Esophagus muscularis mucosa (tissue), 4 donors: ENCODE measurements around the gene RALGAPB. TPM values are rescaled to one million over a fixed set of nuclear protein-coding genes. Genes with fewer than 3 reads are reported as not detected.
"Not testable (repeated sequence)": the region's sequence is repeated elsewhere in the genome, so short reads cannot be mapped to it uniquely, and the experiment has no call there.

Source experiments
- DNase-seq: peaks from one replicate; pipeline ENCODE4 v3.0.0-alpha.2; 2017; ENCODE audit errors: extremely low spot score
- H3K27ac ChIP-seq, 4 donors: fragments of 200-600 bp; sonication (generic); replicated peaks in 1 of 4; 1 replicate in 3 of 4; 2 replicates in 1 of 4; pipeline ENCODE4 v1.5.1; 2016 to 2019; ENCODE audit warnings: mild to moderate bottlenecking in 1 of 4
- H3K27me3 ChIP-seq, 4 donors: fragments of 200-600 bp; sonication (generic); one replicate each; pipeline versions ENCODE4 v1.5.1 to v1.6.0; 2016 to 2019
- H3K36me3 ChIP-seq, 4 donors: fragments of 200-600 bp; sonication (generic); one replicate each; pipeline ENCODE4 v1.5.1; 2016 to 2019
- H3K4me1 ChIP-seq, 4 donors: fragments of 200-600 bp; sonication (generic); one replicate each; pipeline ENCODE4 v1.5.1; 2016 to 2019
- H3K4me3 ChIP-seq, 4 donors: fragments of 200-600 bp; sonication (generic); 1 replicate in 2 of 4; 2 replicates in 2 of 4; pipeline ENCODE4 v1.5.1; 2016 to 2019; ENCODE audit warnings: mild to moderate bottlenecking in 4 of 4, moderate library complexity in 1 of 4
- H3K9me3 ChIP-seq, 4 donors: fragments of 200-600 bp; sonication (generic); 1 replicate in 3 of 4; 2 replicates in 1 of 4; pipeline ENCODE4 v1.5.1; 2016 to 2019
- CTCF ChIP-seq, 3 experiments: fragments of 200-600 bp in 2 of 3; fragments of 450-650 bp in 1 of 3; sonication (generic) in 2 of 3; IDR thresholded peaks; one replicate each; pipeline ENCODE4 v1.5.1; 2017 to 2019; ENCODE audit warnings: antibody characterized with exemption in 3 of 3, mild to moderate bottlenecking in 2 of 3, moderate library complexity in 1 of 3
- EP300 ChIP-seq: sonication (generic); formaldehyde crosslinking; IDR thresholded peaks from one replicate; pipeline ENCODE4 v1.6.1; 2017; ENCODE audit warnings: antibody characterized with exemption
- POLR2A ChIP-seq: fragments of 450-650 bp; IDR thresholded peaks from one replicate; pipeline ENCODE4 v1.6.1; 2017; ENCODE audit warnings: antibody characterized with exemption, moderate library complexity, mild to moderate bottlenecking, low read depth
- POLR2AphosphoS5 ChIP-seq, 2 donors: sonication (generic); formaldehyde crosslinking; IDR thresholded peaks; one replicate each; pipeline ENCODE4 v1.6.1; 2017; ENCODE audit warnings: antibody characterized with exemption in 2 of 2
- WGBS: methylation state at CpG from one replicate; pipeline ENCODE4 v1.1.5; 2018; 5-methylcytosine and 5-hydroxymethylcytosine counted together
- intact Hi-C: fragments of 100-400 bp; cut with DNase I; formaldehyde crosslinking; loops from one replicate; pipeline ENCODE4 v1.15.1; 2023
- total RNA-seq, 4 donors: library from RNA; depleted of rRNA; stranded (reverse); fragments of >200 nt; gene quantifications; one replicate each; pipeline versions ENCODE4 v1.1.0 to v1.2.1, GENCODE V29; 2016

The RALGAPB gene
- total RNA-seq, 4 donors from 2014 or later, result 31.5 to 37.4 (median 35.5) TPM

DNA sequence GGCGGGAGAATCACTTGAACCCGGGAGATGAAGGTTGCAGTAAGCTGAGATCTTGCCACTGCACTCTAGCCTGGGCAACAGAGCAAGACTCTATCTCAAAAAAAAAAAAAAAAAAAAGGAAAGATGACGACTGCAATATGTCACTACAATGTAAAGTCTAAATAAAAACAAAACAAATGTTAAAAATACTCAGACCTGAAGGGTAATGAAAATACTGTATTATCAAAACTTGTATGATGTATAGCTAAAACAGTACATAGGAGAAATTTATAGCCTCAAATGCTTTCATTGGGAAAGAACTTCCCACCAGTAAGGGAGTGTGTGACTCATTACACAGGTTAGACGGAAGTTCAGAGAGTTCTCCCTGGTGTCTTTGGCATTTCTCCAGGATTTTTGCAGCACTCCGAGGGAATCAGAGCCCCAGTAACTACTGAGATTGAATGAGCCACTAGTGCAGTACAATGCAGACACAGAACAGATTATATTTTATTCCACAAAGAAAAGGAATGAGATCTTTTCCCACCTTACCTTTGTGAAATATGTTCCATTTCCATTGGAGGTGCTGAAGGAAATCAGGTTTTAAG lies 12.5 kb upstream of the RALGAPB start:
- no peaks in the 10 kb centered on the region for H3K4me1 ChIP-seq
- H3K27ac ChIP-seq, result no peak overlapping the region
- no peak for DNase-seq
- 54% methylated on average over 5 of the region's 5 CpGs for WGBS
- no peaks in the 10 kb centered on the region for H3K9me3 ChIP-seq
- H3K36me3 ChIP-seq, result no peaks in the 10 kb centered on the region
- peaks cover 0 to 5% (median 0%) of the 10 kb centered on the region in 4 donors for H3K27me3 ChIP-seq
- intact Hi-C loops, result no loop called here
- no peak overlapping the region for H3K4me3 ChIP-seq
- TF ChIP-seq POLR2A (no peak), POLR2AphosphoS5 (IDR thresholded peaks at IDR 0.05) (no peak), CTCF (IDR thresholded peaks at IDR 0.05) (no peak), EP300 (no peak)

DNA sequence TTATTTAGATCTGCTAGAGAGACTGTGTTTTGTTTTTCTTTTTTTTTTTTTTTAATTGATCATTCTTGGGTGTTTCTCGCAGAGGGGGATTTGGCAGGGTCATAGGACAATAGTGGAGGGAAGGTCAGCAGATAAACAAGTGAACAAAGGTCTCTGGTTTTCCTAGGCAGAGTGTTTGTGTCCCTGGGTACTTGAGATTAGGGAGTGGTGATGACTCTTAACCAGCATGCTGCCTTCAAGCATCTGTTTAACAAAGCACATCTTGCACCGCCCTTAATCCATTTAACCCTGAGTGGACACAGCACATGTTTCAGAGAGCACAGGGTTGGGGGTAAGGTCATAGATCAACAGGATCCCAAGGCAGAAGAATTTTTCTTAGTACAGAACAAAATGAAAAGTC lies 12.0 kb upstream of the RALGAPB start:
- 60% methylated on average over 1 of the region's 2 CpGs for whole genome bisulfite sequencing
- intact Hi-C loops, H3K27ac ChIP-seq, H3K4me1 ChIP-seq, H3K9me3 ChIP-seq, H3K4me3 ChIP-seq, H3K36me3 ChIP-seq, DNase-seq, H3K27me3 ChIP-seq: not testable (repeated sequence)

DNA sequence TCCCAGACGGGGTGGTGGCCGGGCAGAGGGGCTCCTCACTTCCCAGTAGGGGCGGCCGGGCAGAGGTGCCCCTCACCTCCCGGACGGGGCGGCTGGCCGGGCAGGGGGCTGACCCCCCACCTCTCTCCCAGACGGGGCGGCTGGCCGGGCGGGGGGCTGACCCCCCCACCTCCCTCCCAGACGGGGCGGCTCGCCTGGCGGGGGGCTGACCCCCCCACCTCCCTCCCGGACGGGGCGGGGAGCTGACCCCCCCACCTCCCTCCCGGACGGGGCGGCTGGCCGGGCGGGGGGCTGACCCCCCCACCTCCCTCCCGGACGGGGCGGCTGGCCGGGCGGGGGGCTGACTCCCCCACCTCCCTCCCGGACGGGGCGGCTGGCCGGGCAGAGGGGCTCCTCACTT lies 11.5 kb upstream of the RALGAPB start:
- H3K9me3 ChIP-seq, DNase-seq, intact Hi-C loops, H3K27me3 ChIP-seq, H3K27ac ChIP-seq, H3K36me3 ChIP-seq, H3K4me1 ChIP-seq, H3K4me3 ChIP-seq: not testable (repeated sequence)
- WGBS, result no CpG with 5 or more reads among the region's 33 CpGs

GRCh38 chr20:38461569-38461968 lies 11.1 kb upstream of the RALGAPB start:
- H3K4me3 ChIP-seq, intact Hi-C loops, H3K27ac ChIP-seq, H3K27me3 ChIP-seq, DNase-seq, H3K36me3 ChIP-seq, H3K9me3 ChIP-seq, H3K4me1 ChIP-seq: not testable (repeated sequence)
- WGBS, result no CpG with 5 or more reads among the region's 30 CpGs

- Histone ChIP-seq H3K27me3 (no peaks in the 10 kb centered on the region), H3K4me1 (no peaks in the 10 kb centered on the region), H3K36me3 (no peaks in the 10 kb centered on the region), H3K9me3 (no peaks in the 10 kb centered on the region), H3K4me3 (no peak overlapping the region), H3K27ac (no peak overlapping the region)
- 49% methylated on average over 2 of the region's 2 CpGs for WGBS
- DNase-seq, result no peak
- no peak for TF ChIP-seq CTCF (IDR thresholded peaks at IDR 0.05)
- TF ChIP-seq EP300, result no peak
- no peak for TF ChIP-seq POLR2A
- no peak for TF ChIP-seq POLR2AphosphoS5 (IDR thresholded peaks at IDR 0.05)
- intact Hi-C loops, result no loop called here
Observed at GRCh38 chr20:38466171-38466570, 6.5 kb upstream of the RALGAPB start.

DNA sequence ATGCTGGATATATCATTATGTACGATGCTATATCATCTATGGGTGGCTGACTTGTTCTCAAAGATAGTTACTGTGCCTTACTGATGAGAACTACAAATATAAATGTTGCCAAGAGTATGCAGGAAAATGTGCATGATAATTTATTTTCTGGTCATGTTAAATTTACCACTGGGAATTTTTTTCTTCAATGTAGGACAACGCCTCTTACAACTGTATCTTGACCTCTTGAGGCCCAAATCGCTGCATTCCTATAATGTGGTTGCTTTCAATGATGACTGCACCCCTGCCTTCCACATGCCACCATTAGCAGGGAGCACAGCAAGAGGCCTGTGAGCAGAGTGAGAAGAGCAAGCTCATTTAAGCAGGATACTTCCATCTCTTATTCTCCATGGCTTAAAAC lies 5.7 kb upstream of the RALGAPB start:
- H3K4me3 ChIP-seq, result no peak overlapping the region
- intact Hi-C loops, result no loop called here
- H3K4me1 ChIP-seq, result peaks cover 1 to 6% (median 3%) of the 10 kb centered on the region in 4 donors
- H3K27me3 ChIP-seq, result no peaks in the 10 kb centered on the region
- WGBS, result 80% methylated on average over 3 of the region's 3 CpGs
- no peak overlapping the region for H3K27ac ChIP-seq
- no peaks in the 10 kb centered on the region for H3K9me3 ChIP-seq
- no peak for DNase-seq
- H3K36me3 ChIP-seq, result no peaks in the 10 kb centered on the region
- no peak for TF ChIP-seq POLR2A
- TF ChIP-seq EP300, result no peak
- TF ChIP-seq CTCF (IDR thresholded peaks at IDR 0.05), result no peak
- no peak for TF ChIP-seq POLR2AphosphoS5 (IDR thresholded peaks at IDR 0.05)
